PC-9 (cell line): Measurements from ENCODE around the gene RNF41.

Experiments
- EZH2 ChIP-seq: fragments of 200-600 bp; sonication (generic); IDR thresholded peaks from 2 replicates; pipeline ENCODE4 v1.8.0; 2017; ENCODE audit warnings: antibody characterized with exemption, low read depth
- TF ChIP-seq, protein P1 (sequence below): fragments of 200-600 bp; sonication (generic); conservative IDR thresholded peaks from 2 replicates; pipeline ENCODE4 v1.6.1; 2017; ENCODE audit warnings: mixed run types, antibody characterized with exemption, mild to moderate bottlenecking, moderate library complexity

DNA sequence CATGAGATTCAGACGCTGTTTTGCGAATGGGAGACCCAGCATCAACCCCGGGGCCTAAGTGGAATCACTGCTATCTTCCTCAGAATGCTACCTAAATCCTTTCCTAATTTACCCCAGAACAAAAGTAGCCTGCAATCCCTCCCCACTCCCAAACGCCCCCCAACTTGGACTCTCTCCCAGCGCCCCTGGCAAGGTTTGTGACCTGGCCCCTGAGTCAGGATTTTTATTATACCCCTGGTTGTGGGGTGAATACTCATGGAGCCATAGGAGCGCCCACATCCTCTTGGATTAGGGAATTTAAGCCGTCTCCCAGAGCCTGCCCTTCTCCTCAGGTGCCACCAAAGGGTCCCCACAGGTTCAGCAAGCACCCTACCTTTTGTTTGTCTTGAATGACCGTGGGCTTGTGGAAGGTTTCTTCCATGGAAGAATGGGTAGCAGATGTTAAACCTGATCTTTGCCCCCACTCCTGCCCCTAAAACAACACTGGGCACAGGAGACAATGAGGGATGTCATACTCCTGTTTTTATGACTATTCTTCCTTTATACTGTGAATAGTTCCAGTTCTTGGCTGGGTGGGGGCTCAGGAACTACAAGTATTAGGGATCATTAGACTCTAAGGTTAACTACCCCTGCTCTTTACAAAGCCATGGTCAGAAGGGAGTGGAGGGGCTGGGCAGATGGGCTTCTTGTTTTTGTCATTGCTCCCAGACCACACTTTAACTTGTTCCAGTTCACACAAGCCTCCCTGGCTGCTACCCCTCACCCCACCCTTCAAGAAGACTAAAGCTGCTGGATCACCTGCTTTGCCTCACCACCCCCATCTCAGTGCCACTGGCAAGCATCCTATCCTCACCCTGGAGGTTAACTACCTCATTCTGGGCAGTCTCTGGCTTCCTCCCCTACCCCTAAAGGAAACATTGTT is 68.7 kb downstream of the RNF41 start:
- TF ChIP-seq, protein P1, sequence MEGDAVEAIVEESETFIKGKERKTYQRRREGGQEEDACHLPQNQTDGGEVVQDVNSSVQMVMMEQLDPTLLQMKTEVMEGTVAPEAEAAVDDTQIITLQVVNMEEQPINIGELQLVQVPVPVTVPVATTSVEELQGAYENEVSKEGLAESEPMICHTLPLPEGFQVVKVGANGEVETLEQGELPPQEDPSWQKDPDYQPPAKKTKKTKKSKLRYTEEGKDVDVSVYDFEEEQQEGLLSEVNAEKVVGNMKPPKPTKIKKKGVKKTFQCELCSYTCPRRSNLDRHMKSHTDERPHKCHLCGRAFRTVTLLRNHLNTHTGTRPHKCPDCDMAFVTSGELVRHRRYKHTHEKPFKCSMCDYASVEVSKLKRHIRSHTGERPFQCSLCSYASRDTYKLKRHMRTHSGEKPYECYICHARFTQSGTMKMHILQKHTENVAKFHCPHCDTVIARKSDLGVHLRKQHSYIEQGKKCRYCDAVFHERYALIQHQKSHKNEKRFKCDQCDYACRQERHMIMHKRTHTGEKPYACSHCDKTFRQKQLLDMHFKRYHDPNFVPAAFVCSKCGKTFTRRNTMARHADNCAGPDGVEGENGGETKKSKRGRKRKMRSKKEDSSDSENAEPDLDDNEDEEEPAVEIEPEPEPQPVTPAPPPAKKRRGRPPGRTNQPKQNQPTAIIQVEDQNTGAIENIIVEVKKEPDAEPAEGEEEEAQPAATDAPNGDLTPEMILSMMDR: no peak
- no peak for TF ChIP-seq EZH2
